ENCODE results near the gene SP2.

Gene SP2

GRCh38 chr17:47973541-47973940 is 77.5 kb downstream of the SP2 start:
- DNase-seq (ENCODE audit: low read depth in 2 of 2): no peak

DNA sequence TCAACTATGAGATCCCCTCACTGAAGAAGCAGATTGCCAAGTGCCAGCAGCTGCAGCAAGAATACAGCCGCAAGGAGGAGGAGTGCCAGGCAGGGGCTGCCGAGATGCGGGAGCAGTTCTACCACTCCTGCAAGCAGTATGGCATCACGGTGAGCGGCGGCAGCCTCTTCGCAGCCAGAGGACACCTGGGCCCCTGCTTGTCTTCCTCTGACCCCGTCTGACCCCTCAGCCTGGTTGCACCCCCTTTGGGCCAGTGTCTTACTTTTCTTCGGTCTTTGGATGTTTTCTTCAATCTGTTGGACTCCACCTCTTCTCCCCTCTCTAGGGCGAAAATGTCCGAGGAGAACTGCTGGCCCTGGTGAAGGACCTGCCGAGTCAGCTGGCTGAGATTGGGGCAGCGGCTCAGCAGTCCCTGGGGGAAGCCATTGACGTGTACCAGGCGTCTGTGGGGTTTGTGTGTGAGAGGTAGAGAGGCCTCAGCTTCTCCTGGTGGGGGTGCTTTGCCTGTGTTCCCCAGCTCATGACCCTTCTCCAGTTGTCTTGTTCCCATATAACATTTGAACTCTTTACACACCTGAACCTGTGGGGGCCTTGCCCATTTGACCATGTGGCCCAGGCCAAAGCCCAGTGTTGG is 79.3 kb downstream of the SP2 start:
- DNase-seq (ENCODE audit: low read depth in 2 of 2): no peak

- no peak for DNase-seq (ENCODE audit: low read depth in 2 of 2)
Measured at GRCh38 chr17:47975823-47976205, 79.8 kb downstream of the SP2 start.

- DNase-seq (ENCODE audit: low read depth in 2 of 2): peak in 1 of 2 donors; percentile 11
Measured at GRCh38 chr17:47978324-47978723, 82.3 kb downstream of the SP2 start.

All from stimulated activated CD4-positive, alpha-beta T cell treated with anti-CD3 and anti-CD28 coated beads, Interleukin-1b, Interleukin-23, amount 100 ng/mL, for 1 hour (primary cell).